ENCODE data around the gene SSRP1.

DNA sequence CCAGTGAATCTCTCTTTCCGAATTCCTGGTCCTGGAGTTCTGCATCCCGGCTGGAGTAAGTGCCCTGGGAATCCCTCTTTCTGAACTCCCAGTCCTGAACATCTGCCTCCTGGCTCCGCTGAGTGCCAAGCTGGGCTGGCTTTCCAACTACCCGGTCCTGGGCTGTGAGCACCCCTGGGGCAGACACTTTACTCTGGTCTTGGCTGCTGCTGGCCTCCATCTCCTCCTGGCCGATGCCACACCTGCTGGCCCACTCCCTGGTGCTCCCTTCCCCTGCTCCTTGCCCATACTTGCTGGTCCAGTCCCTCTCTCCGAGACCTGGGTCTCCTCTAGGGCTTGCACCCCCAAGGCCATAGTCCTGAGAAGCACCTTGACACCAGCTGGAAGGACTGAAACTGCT lies 25.6 kb downstream of the SSRP1 start:
- TF ChIP-seq GATA2 (IDR thresholded peaks at IDR 0.05; ENCODE audit: low read depth, low read length): no peak
- TF ChIP-seq GATA3 (IDR thresholded peaks at IDR 0.05; ENCODE audit: low read depth, low read length): no peak
